GM21367 (cell line): Measurements from ENCODE around the gene SPON2.

Source experiments
- ATAC-seq: cut with Tn5 transposase; IDR thresholded peaks from one replicate; pipeline ENCODE4 v1.9.1; 2021; ENCODE audit not compliant: unreplicated experiment

Gene SPON2

GRCh38 chr4:1195109-1195671 is 22.8 kb upstream of the SPON2 start:
- no peak for ATAC-seq

DNA sequence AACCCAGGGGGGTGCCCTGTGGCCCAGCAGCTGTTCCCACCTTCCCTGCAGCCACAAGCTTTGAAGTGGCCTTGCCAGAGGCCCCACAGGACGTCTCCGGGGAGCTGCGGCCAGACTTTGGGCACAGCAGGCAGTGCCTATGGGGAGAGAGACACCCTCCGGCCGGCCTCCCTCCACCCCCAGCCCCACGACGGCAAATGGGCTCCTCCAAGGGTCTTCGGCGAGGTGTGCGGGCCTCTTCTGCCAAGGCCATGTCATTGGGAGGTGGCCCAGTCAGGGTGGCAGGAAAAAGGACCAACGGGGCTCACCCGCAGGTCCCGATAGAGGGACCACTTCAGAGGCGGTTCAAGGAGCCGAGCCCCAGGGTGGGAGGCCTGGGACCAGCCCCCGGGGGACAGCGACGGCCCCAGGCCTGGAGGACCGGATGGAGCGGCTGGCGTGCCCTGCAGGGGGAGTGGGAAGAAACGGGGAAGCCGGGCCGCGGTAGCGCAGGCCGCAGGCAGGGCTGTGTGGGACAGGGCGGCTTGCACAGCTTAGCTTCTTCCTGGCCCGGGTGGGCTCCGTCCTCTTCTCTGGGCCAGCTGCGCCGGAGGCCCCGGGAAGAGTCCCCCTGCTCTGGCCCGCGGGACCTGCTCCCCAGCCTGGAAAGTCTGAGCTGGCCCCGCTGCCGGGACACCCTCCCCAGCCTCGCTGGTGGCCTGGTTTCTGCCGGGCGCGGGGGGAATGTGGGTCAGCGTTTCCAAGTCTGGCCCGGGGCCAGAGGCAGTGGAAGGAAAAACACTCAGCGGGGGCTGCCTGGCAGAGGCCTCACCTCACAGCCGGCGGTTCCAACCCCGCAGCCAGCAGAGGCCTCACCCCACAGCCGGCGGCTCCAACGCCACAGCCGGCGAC is 21.9 kb upstream of the SPON2 start:
- no peak for ATAC-seq

DNA sequence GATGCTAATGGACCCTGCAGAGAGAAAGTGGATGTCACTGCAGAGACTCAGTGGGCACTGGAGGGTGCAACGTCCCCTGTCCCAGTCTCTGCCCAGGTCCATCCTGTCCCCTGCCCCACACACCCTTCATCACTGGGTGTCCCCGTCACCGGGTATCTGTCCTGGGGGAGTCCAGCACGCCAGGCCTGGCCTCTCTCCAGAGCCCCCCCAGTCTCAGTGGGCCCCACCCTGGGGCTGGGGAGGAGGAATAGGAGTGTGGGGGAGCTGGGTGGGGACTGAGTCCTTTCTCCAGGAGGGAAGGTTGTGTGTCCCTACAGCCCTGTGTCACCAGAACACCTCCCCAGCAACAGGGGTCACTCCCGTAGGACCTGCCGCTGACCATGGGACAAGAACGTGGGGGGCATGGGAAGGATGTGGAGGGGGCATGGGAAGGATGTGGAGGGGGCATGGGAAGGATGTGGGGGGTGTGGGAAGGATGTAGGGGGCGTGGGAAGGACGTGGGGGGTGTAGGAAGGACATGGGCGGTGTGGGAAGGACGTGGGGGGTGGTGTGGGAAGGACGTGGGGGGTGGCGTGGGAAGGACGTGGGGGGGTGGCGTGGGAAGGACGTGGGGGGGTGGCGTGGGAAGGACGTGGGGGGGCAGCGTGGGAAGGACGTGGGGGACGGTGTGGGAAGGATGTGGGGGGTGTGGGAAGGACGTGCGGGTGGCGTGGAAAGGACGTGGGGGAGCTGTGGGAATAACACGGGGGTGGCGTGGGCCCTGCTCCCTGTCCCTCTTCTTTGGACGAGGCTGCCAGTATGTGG is 21.0 kb upstream of the SPON2 start:
- ATAC-seq = no peak

DNA sequence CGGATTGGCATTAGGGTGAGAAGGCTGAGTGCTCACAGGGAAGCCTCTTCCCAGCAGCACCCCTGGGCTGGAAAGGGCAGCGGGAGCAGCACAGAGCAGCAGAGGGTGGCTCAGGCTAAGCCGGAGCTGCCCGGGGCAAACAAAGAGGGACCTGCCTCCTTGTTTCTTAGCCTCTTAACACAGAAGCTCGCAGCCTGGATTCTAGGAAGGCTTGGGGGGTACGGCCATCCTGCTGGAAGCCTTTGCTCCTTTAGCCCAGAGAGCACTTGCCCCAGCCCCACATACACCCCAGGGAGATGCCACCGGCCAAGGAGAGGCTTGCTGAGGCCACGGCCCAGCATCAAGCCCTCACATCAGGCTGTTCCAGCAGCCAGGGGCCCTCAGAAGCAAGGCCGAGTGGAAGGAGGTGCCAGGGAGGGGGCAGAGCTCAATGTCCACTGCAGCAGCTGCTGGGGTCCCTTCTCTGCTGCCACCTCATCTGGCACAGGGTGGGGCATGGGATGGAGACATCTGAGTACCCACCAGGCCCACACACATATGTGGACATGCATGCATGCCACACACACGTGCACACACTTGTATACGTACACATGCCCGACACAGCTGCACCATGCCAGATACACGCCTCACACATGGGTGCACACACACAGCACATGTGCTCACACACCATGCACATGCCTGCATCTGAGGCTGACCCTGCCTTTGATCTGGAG is 20.3 kb upstream of the SPON2 start:
- ATAC-seq = no peak

GRCh38 chr4:1192091-1192492 is 19.7 kb upstream of the SPON2 start:
- no peak for ATAC-seq

DNA sequence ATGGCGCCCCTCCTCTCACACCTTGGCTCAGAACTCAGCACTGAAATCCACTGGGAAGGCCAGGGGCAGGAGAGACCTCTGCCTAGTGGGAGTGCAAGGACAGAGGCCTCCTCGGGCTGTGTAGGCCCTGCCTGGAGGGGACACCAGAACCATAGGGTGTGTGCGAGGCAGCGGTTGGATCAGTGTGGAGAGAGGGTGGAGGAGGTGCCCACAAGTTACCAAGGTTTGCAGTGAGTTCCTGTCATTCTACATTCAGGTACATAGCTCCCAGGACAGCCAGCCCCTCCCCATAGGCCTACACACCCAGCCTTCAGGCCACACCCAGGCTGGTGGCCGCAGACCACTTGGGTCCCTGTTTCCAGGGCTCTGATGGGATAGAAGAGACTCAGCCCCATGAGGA is 19.2 kb upstream of the SPON2 start:
- no peak for ATAC-seq

- peak; percentile 49 for ATAC-seq
These were observed 14.8 kb upstream of the SPON2 start for GRCh38 chr4:1187182-1187581.

GRCh38 chr4:1183985-1184773 is 11.8 kb upstream of the SPON2 start:
- no peak for ATAC-seq

GRCh38 chr4:1182313-1182712 is 9.9 kb upstream of the SPON2 start:
- ATAC-seq = no peak

- ATAC-seq = no peak
These were observed 8.3 kb upstream of the SPON2 start for GRCh38 chr4:1180663-1181062.

DNA sequence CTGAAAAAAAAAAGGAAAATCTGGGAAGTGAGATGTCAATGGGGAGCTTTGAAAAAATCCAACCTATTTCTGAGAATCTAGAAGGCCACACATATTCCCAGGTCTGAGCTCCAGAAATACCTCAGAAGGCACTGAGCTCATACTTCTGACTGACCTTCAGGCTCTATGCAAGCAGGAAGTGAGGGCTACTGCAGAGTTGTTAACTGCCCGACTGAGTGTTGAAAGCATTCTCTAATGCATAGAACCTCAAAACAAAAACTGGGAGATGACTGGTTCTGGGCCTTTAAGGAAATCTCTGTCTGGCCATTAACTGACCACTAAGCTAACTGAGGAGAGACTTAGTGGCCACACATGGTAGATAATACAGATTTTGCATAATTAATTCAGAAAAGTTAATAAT is 7.6 kb upstream of the SPON2 start:
- no peak for ATAC-seq

GRCh38 chr4:1179089-1179441 is 6.7 kb upstream of the SPON2 start:
- no peak for ATAC-seq

DNA sequence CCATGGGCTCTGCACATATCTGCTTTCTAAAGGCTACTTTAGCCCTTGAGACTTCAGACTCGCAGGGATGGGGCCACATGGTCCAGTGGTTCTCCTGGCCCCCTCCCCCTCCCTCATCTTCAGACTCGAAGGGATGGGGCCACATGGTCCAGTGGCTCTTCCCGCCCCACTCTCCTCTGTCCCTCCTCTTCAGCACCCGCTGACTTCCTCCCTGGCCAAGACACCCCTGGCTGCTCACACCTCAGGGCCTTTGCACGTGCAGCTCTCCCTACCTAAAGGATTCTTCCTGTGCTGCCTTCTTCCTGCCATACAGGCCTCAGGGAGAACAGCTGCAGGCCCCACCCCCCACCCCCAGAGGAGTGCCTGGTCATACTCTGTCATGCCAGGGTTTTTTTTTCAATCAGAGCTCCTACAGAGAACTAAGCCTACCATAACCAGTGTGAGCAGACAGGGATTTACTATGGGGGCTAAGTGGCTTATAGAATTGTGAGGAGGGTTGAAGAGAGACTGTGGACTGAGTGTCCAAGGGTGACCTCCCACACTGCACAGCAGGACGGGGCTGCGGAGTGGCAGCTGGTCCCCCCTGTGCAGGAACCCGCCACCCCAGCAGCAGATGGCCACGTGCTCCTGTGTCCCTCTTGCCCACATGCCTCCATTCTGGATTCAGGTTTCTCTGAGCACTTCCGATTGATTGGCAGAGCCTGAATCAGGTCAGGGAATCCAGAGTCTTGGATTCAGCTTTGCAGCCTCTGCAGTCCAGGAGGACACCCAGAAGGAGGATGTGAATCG is 6.1 kb upstream of the SPON2 start:
- ATAC-seq = no peak

GRCh38 chr4:1177274-1178141 is 5.1 kb upstream of the SPON2 start:
- ATAC-seq = no peak

DNA sequence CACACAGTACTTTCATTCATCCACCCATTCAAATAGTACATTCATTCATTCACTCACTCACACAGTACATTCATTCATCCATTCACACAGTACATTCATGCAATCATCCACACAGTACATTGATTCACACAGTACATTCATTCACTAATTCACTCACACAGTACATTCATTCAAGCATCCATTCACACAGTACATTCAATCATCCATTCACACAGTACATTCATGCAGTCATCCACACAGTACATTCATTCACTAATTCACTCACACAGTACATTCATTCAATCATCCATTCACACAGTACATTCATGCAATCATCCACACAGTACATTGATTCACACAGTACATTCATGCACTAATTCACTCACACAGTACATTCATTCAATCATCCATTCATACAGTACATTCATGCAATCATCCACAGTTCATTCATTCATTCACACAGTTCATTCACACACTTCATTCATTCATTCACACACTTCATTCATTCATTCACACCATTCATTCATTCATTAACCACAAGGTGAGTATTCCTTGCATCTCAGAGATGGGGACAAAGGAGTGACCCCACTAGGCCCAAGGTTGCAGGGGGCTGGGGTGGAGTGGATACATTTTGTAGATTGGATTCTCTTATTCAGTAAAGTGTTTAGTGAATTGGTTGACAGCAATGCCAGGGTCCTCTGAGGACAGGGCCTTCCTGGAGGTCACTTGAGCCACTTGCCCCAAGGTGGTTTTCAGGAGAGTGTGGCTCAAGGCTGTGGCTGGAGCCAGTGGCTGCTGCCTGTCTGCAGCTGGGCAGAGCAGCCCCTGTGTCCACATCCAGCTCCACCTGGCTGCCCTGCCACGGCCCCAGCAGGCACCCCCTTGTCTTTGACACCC is 4.3 kb upstream of the SPON2 start:
- no peak for ATAC-seq

GRCh38 chr4:1175635-1176229 is 3.3 kb upstream of the SPON2 start:
- ATAC-seq = no peak

DNA sequence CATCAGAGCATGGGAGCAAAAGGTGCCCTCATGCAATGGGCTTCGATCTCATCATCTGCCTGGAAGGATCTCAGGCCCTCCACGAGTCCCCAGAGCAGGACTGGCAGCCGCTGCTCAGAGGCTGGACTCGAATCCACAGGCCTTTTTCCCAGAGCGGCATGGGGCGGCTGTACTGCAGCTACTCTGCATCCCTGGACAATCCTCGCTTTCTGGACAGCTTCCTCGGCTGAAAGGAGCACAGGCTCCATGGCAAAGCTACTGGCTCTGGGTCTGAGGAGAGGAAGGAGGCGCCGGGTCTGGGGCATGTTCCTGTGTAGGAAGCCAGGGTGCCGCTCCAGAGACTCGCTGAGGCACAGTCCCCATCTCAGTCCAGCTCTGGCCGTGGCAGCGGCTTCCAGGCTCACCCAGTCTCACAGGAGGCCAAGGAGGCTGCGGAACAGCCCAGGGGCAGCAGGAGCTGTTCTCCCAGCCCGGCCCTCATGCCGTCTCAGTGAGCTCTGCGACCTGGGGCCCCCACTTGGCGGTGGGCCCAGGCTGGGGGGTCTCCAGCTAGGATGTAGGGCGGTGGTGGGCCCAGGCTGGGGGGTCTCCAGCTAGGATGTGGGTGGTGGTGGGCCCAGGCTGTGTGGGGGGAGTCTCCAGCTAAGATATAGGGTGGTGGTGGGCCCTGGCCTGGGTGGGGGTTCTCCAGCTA is 2.7 kb upstream of the SPON2 start:
- no peak for ATAC-seq
